Thoracic aorta (tissue), 2 donors: ENCODE results near the gene MTMR2. TPM values are rescaled to one million over a fixed set of nuclear protein-coding genes. Genes with fewer than 3 reads are reported as not detected.

Experiments used
- ATAC-seq: fragments of 150-250 bp; one replicate; pipeline ENCODE4 v1.8.0; 2017; ENCODE audit warnings: low read depth; ENCODE audit not compliant: insufficient number of reproducible peaks, low FRiP score
- DNase-seq: peaks from one replicate; pipeline ENCODE4 v3.0.0-alpha.2; 2020; ENCODE audit warnings: low spot score
- H3K27ac ChIP-seq, 2 donors: fragments of 200-600 bp; sonication (generic); 1 replicate in 1 of 2; 2 replicates in 1 of 2; pipeline ENCODE4 v1.5.1; 2016; ENCODE audit warnings: mild to moderate bottlenecking in 2 of 2, moderate library complexity in 2 of 2
- H3K27me3 ChIP-seq: fragments of 200-600 bp; sonication (generic); replicated peaks from 2 replicates; pipeline ENCODE4 v1.6.0; 2016; ENCODE audit warnings: mild to moderate bottlenecking; ENCODE audit not compliant: insufficient read depth
- H3K36me3 ChIP-seq: fragments of 200-600 bp; sonication (generic); one replicate; pipeline ENCODE4 v1.5.1; 2016
- H3K4me1 ChIP-seq, 2 donors: fragments of 200-600 bp; sonication (generic); 1 replicate in 1 of 2; 2 replicates in 1 of 2; pipeline versions ENCODE4 v1.5.1 to v1.6.0; 2016; ENCODE audit warnings: low read depth in 2 of 2, mild to moderate bottlenecking in 1 of 2; ENCODE audit not compliant: control insufficient read depth in 1 of 2
- H3K4me3 ChIP-seq: fragments of 200-600 bp; sonication (generic); 2 replicates; pipeline ENCODE4 v1.5.1; 2016; ENCODE audit warnings: mild to moderate bottlenecking
- H3K9me3 ChIP-seq: fragments of 200-600 bp; sonication (generic); 2 replicates; pipeline ENCODE4 v1.5.1; 2016
- total RNA-seq, 2 donors: library from RNA; depleted of rRNA; stranded (reverse); fragments of >200 nt; gene quantifications; one replicate each; pipeline versions ENCODE4 v1.1.0 to v1.2.3, GENCODE V29; 2016
- TF ChIP-seq, protein P1 (sequence below): fragments of 200-600 bp; sonication (generic); IDR thresholded peaks from one replicate; pipeline ENCODE4 v1.5.1; 2019; ENCODE audit warnings: antibody characterized with exemption

The MTMR2 gene
- total RNA-seq, 2 donors from 2014 or later = 38.2 to 38.9 TPM

- TF ChIP-seq, protein P1, sequence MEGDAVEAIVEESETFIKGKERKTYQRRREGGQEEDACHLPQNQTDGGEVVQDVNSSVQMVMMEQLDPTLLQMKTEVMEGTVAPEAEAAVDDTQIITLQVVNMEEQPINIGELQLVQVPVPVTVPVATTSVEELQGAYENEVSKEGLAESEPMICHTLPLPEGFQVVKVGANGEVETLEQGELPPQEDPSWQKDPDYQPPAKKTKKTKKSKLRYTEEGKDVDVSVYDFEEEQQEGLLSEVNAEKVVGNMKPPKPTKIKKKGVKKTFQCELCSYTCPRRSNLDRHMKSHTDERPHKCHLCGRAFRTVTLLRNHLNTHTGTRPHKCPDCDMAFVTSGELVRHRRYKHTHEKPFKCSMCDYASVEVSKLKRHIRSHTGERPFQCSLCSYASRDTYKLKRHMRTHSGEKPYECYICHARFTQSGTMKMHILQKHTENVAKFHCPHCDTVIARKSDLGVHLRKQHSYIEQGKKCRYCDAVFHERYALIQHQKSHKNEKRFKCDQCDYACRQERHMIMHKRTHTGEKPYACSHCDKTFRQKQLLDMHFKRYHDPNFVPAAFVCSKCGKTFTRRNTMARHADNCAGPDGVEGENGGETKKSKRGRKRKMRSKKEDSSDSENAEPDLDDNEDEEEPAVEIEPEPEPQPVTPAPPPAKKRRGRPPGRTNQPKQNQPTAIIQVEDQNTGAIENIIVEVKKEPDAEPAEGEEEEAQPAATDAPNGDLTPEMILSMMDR = no peak
- Histone ChIP-seq H3K27me3 (no peaks in the 10 kb centered on the region), H3K27ac (no peak overlapping the region), H3K4me1 (no peaks in the 10 kb centered on the region), H3K36me3 (peaks cover 6% of the 10 kb centered on the region), H3K9me3 (no peaks in the 10 kb centered on the region), H3K4me3 (no peak overlapping the region)
- DNase-seq = no peak
- no peak for ATAC-seq
These were observed 123.5 kb downstream of the MTMR2 start for GRCh38 chr11:95800438-95800837.

DNA sequence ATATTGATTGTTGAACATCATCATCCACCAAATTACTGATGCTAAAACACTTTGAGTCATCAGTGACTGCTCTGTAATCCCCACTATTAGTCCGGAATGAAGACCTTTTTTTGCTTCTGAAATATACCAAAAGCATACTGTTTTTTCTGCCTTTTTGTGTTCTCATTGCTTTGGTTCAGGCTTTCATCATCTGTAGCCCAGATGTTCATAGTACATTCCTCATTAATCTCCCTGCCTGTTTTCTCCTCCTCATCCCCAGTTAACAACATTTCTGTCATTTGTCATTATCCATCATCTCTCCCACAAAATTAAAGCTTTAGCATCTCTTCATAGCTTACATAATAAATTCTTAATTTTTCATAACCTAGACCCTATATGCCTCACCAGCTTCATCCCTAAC, 124.4 kb downstream of the MTMR2 start:
- Histone ChIP-seq H3K4me3 (no peak overlapping the region), H3K36me3 (peaks cover 6% of the 10 kb centered on the region), H3K9me3 (no peaks in the 10 kb centered on the region), H3K4me1 (no peaks in the 10 kb centered on the region), H3K27ac (no peak overlapping the region), H3K27me3 (no peaks in the 10 kb centered on the region)
- TF ChIP-seq, protein P1 = no peak
- no peak for ATAC-seq
- no peak for DNase-seq

DNA sequence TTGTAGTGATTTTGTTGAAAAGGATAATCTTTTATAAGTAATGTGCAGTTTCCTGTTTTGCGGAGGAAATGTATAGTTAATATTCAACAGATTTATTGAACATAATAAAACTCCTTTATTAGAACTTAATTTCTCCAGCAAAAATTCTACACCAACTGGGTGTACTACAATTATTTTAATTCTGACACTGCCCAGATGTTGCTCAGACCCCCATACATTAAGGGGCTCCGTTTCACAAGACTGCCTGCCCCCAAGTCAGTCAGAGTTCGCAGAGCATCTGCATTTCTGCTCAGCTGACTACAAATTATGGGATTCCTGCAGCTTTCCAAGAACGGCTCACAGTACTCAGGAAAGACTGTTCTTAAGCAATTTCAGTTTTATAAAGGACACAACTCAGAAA, 127.4 kb downstream of the MTMR2 start:
- Histone ChIP-seq H3K4me3 (no peak overlapping the region), H3K9me3 (no peaks in the 10 kb centered on the region), H3K36me3 (peaks cover 6% of the 10 kb centered on the region), H3K4me1 (peaks cover 0 to 10% of the 10 kb centered on the region in 2 donors), H3K27me3 (no peaks in the 10 kb centered on the region), H3K27ac (no peak overlapping the region)
- DNase-seq (no peak), ATAC-seq (no peak)
- TF ChIP-seq, protein P1 = no peak

GRCh38 chr11:95795627-95796295, 128.1 kb downstream of the MTMR2 start:
- DNase-seq = no peak
- H3K4me1 ChIP-seq = peaks cover 0 to 15% of the 10 kb centered on the region in 2 donors
- no peak for ATAC-seq
- no peaks in the 10 kb centered on the region for H3K9me3 ChIP-seq
- no peaks in the 10 kb centered on the region for H3K27me3 ChIP-seq
- no peak overlapping the region for H3K27ac ChIP-seq
- H3K4me3 ChIP-seq = no peak overlapping the region
- H3K36me3 ChIP-seq = peaks cover 6% of the 10 kb centered on the region
- TF ChIP-seq, protein P1 = no peak

DNA sequence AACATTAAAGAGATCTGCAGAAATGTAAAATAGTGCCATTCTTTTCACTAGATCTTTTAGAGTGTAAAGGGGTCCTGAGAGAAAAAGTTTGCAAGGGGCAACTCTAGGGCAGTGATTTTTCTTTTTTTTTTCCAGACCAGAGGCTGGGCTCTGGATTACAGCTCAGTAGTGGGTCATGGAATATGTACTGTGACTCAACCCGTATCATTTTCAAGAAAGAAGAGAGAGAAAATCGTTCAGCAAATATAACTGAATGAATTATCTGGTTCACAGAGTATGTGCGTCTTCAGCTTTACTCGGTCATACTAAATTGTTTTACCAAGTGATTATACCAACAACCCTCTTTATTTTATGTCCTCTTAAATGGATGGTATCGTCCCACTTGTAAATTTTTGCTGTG, 129.8 kb downstream of the MTMR2 start:
- H3K27me3 ChIP-seq = no peaks in the 10 kb centered on the region
- H3K9me3 ChIP-seq = no peaks in the 10 kb centered on the region
- no peak for ATAC-seq
- no peak overlapping the region for H3K27ac ChIP-seq
- H3K4me3 ChIP-seq = no peak overlapping the region
- no peaks in the 10 kb centered on the region for H3K36me3 ChIP-seq
- TF ChIP-seq, protein P1 = no peak
- H3K4me1 ChIP-seq = peaks cover 0 to 15% of the 10 kb centered on the region in 2 donors
- DNase-seq = no peak
